ENCODE data around the gene GLOD4. TPM values are rescaled to one million over a fixed set of nuclear protein-coding genes. Genes with fewer than 3 reads are reported as not detected.

The GLOD4 gene
- total RNA-seq, 1 donor from 2014 or later, result 53.4 TPM

GRCh38 chr17:742147-742793 is 39.8 kb downstream of the GLOD4 start:
- no peak for DNase-seq (ENCODE audit: low spot score)
- Mint-ChIP-seq H3K27me3 (ENCODE audit: low read depth) (no peaks in the 10 kb centered on the region), H3K9me3 (ENCODE audit: low read depth) (no peaks in the 10 kb centered on the region), H3K27ac (ENCODE audit: unreplicated experiment) (peak overlapping the region; percentile 25), H3K36me3 (ENCODE audit: low read depth) (peaks cover 28% of the 10 kb centered on the region), H3K4me1 (ENCODE audit: low read depth) (no peaks in the 10 kb centered on the region), H3K4me3 (ENCODE audit: unreplicated experiment) (no peak overlapping the region)
- no peak for TF ChIP-seq CTCF (IDR thresholded peaks at IDR 0.05)

- no peaks in the 10 kb centered on the region for H3K4me1 Mint-ChIP-seq (ENCODE audit: low read depth)
- no peaks in the 10 kb centered on the region for H3K9me3 Mint-ChIP-seq (ENCODE audit: low read depth)
- no peaks in the 10 kb centered on the region for H3K27me3 Mint-ChIP-seq (ENCODE audit: low read depth)
- no peak overlapping the region for H3K4me3 Mint-ChIP-seq (ENCODE audit: unreplicated experiment)
- no peak for DNase-seq (ENCODE audit: low spot score)
- TF ChIP-seq CTCF (IDR thresholded peaks at IDR 0.05), result no peak
- H3K36me3 Mint-ChIP-seq (ENCODE audit: low read depth), result peaks cover 26% of the 10 kb centered on the region
- no peak overlapping the region for H3K27ac Mint-ChIP-seq (ENCODE audit: unreplicated experiment)
Measured at GRCh38 chr17:740240-741017, 41.7 kb downstream of the GLOD4 start.

GRCh38 chr17:737561-738113 is 44.4 kb downstream of the GLOD4 start:
- Mint-ChIP-seq H3K36me3 (ENCODE audit: low read depth) (peaks cover 22% of the 10 kb centered on the region), H3K27me3 (ENCODE audit: low read depth) (no peaks in the 10 kb centered on the region), H3K9me3 (ENCODE audit: low read depth) (no peaks in the 10 kb centered on the region), H3K27ac (ENCODE audit: unreplicated experiment) (no peak overlapping the region), H3K4me1 (ENCODE audit: low read depth) (peaks cover 14% of the 10 kb centered on the region), H3K4me3 (ENCODE audit: unreplicated experiment) (no peak overlapping the region)
- TF ChIP-seq CTCF (IDR thresholded peaks at IDR 0.05), result no peak
- no peak for DNase-seq (ENCODE audit: low spot score)

- no peak for TF ChIP-seq CTCF (IDR thresholded peaks at IDR 0.05)
- peaks cover 12% of the 10 kb centered on the region for H3K36me3 Mint-ChIP-seq (ENCODE audit: low read depth)
- peak overlapping the region; percentile 88 for H3K4me3 Mint-ChIP-seq (ENCODE audit: unreplicated experiment)
- no peak for DNase-seq (ENCODE audit: low spot score)
- peaks cover 27% of the 10 kb centered on the region for H3K4me1 Mint-ChIP-seq (ENCODE audit: low read depth)
- peak overlapping the region; percentile 67 for H3K27ac Mint-ChIP-seq (ENCODE audit: unreplicated experiment)
- H3K9me3 Mint-ChIP-seq (ENCODE audit: low read depth), result no peaks in the 10 kb centered on the region
- H3K27me3 Mint-ChIP-seq (ENCODE audit: low read depth), result no peaks in the 10 kb centered on the region
Measured at GRCh38 chr17:733743-734142, 48.3 kb downstream of the GLOD4 start.

GRCh38 chr17:732902-733720 is 49.0 kb downstream of the GLOD4 start:
- Mint-ChIP-seq H3K4me3 (ENCODE audit: unreplicated experiment) (peak overlapping the region; percentile 88), H3K27me3 (ENCODE audit: low read depth) (no peaks in the 10 kb centered on the region), H3K4me1 (ENCODE audit: low read depth) (peaks cover 27% of the 10 kb centered on the region), H3K9me3 (ENCODE audit: low read depth) (no peaks in the 10 kb centered on the region), H3K27ac (ENCODE audit: unreplicated experiment) (peak overlapping the region; percentile 82), H3K36me3 (ENCODE audit: low read depth) (peaks cover 8% of the 10 kb centered on the region)
- DNase-seq (ENCODE audit: low spot score), result no peak
- TF ChIP-seq CTCF (IDR thresholded peaks at IDR 0.05), result no peak

Data from chondrocyte (in vitro differentiated cells).